PFSK-1 (cell line): ENCODE measurements around the gene OSBPL3.

ENCODE experiments used
- FOXP2 ChIP-seq: optimal IDR thresholded peaks from 2 replicates; pipeline ENCODE3; 2011; ENCODE audit warnings: borderline replicate concordance, control low read depth, inconsistent platforms; ENCODE audit not compliant: insufficient read depth; ENCODE audit errors: extremely low read length, extremely low read depth
- POLR2AphosphoS5 ChIP-seq: IDR thresholded peaks from 2 replicates; pipeline ENCODE4 v1.6.1; 2012; ENCODE audit warnings: low read depth, mild to moderate bottlenecking, control low read depth, low read length, moderate library complexity
- REST ChIP-seq, 2 experiments: IDR thresholded peaks; 2 replicates each; pipeline versions ENCODE4 v1.6.1 to v1.8.0; 2011 to 2012; ENCODE audit warnings: low read depth in 2 of 2, low read length in 2 of 2, control low read depth in 1 of 2, inconsistent platforms in 1 of 2, mild to moderate bottlenecking in 1 of 2, moderate library complexity in 1 of 2; ENCODE audit not compliant: insufficient read depth in 1 of 2
- SIN3A ChIP-seq: IDR thresholded peaks from 2 replicates; pipeline ENCODE4 v1.6.1; 2012; ENCODE audit warnings: mild to moderate bottlenecking, low read length, moderate library complexity, borderline replicate concordance; ENCODE audit not compliant: insufficient read depth
- TAF1 ChIP-seq: IDR thresholded peaks from 2 replicates; pipeline ENCODE4 v1.6.1; 2012; ENCODE audit warnings: low read length, control low read depth, borderline replicate concordance; ENCODE audit not compliant: insufficient read depth

OSBPL3 gene

DNA sequence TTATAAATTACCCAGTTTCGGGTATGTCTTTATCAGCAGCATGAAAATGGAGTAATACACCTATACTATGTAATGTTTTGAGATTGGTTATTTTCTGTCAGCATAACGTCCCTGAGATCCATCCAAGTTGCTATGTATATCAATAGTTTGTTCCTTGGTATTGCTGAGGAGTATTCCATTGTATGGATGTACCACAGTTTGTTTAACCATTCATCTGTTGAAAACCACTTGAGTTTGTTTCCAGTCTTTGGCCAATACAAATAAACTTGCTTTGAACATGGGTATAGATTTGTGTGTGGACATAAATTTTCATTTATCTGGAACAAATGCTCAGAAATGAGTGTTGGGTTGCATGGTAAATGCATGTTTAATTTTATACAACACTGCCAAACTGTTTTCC is 119.4 kb downstream of the OSBPL3 start:
- TF ChIP-seq FOXP2 (no peak), POLR2AphosphoS5 (no peak), TAF1 (no peak), SIN3A (no peak), REST (IDR thresholded peaks at IDR 0.05; ENCODE audit: insufficient read depth in 1 of 2, low read depth in 2 of 2, low read length in 2 of 2) (no peak)

- TF ChIP-seq POLR2AphosphoS5 (no peak), FOXP2 (no peak), SIN3A (no peak), REST (IDR thresholded peaks at IDR 0.05; ENCODE audit: insufficient read depth in 1 of 2, low read depth in 2 of 2, low read length in 2 of 2) (no peak), TAF1 (no peak)
Measured at GRCh38 chr7:24858108-24858977, 121.6 kb downstream of the OSBPL3 start.

GRCh38 chr7:24857623-24858022 is 122.4 kb downstream of the OSBPL3 start:
- no peak for TF ChIP-seq TAF1
- TF ChIP-seq REST (IDR thresholded peaks at IDR 0.05; ENCODE audit: insufficient read depth in 1 of 2, low read depth in 2 of 2, low read length in 2 of 2), result no peak
- no peak for TF ChIP-seq SIN3A
- TF ChIP-seq POLR2AphosphoS5, result no peak
- no peak for TF ChIP-seq FOXP2

DNA sequence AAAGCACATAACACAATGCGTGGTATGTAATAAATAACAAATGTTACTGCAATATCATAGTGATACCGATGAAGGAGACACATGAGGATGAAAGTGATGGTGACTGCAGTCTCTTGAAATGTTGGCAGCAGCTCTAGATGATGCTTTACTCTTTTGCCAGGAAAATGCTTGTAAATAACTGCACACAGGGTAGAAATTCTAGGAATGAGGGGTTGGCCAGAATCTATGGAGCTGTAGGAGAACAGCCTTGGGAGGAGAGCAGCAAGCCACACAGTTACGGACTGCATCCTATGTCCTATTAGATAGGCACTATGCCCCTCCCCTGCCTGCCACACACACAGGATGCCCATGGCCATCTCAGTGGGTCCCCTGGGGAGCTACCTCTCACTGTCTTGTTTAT is 125.1 kb downstream of the OSBPL3 start:
- no peak for TF ChIP-seq REST (IDR thresholded peaks at IDR 0.05; ENCODE audit: insufficient read depth in 1 of 2, low read depth in 2 of 2, low read length in 2 of 2)
- no peak for TF ChIP-seq TAF1
- no peak for TF ChIP-seq FOXP2
- TF ChIP-seq POLR2AphosphoS5, result no peak
- TF ChIP-seq SIN3A, result no peak
